WERI-Rb-1 (cell line): ENCODE data around the gene VAV3.

Experiments
- DNase-seq: peaks from one replicate; pipeline ENCODE4 v3.0.0-alpha.2; 2020
- H3K27ac ChIP-seq: fragments of 250-450 bp; sonication (Bioruptor Pico); 2 replicates; pipeline ENCODE4 v1.5.1; 2020; ENCODE audit warnings: mild to moderate bottlenecking, moderate library complexity
- H3K27me3 ChIP-seq: fragments of 250-450 bp; sonication (Bioruptor Pico); 2 replicates; pipeline ENCODE4 v1.5.1; 2021; ENCODE audit warnings: mild to moderate bottlenecking, low read depth, moderate library complexity; ENCODE audit not compliant: insufficient read depth, severe bottlenecking
- H3K36me3 ChIP-seq: fragments of 250-450 bp; sonication (Bioruptor Pico); 2 replicates; pipeline ENCODE4 v1.5.1; 2020; ENCODE audit warnings: mild to moderate bottlenecking, moderate library complexity
- H3K4me3 ChIP-seq: 2 replicates; pipeline ENCODE4 v1.5.1; 2011; ENCODE audit warnings: low read depth, mild to moderate bottlenecking, control low read depth, low read length
- H3K9me3 ChIP-seq: fragments of 250-450 bp; sonication (Bioruptor Pico); 2 replicates; pipeline ENCODE4 v1.5.1; 2021; ENCODE audit warnings: mild to moderate bottlenecking, moderate library complexity; ENCODE audit not compliant: severe bottlenecking
- CTCF ChIP-seq: IDR thresholded peaks from 2 replicates; pipeline ENCODE4 v1.5.1; 2011; ENCODE audit warnings: low read depth, mild to moderate bottlenecking, control low read depth, inconsistent platforms, low read length

Gene VAV3

GRCh38 chr1:107668762-107669161 is 296.2 kb downstream of the VAV3 start:
- H3K27ac ChIP-seq: no peak overlapping the region
- no peaks in the 10 kb centered on the region for H3K36me3 ChIP-seq
- TF ChIP-seq CTCF: no peak
- H3K4me3 ChIP-seq: no peak overlapping the region
- H3K27me3 ChIP-seq: no peaks in the 10 kb centered on the region
- no peaks in the 10 kb centered on the region for H3K9me3 ChIP-seq
- DNase-seq: no peak

- no peak for DNase-seq
- no peak for TF ChIP-seq CTCF
- Histone ChIP-seq H3K36me3 (no peaks in the 10 kb centered on the region), H3K9me3 (no peaks in the 10 kb centered on the region), H3K27me3 (no peaks in the 10 kb centered on the region), H3K27ac (no peak overlapping the region), H3K4me3 (no peak overlapping the region)
Measured at GRCh38 chr1:107666493-107666892, 298.5 kb downstream of the VAV3 start.

- Histone ChIP-seq H3K27me3 (no peaks in the 10 kb centered on the region), H3K36me3 (no peaks in the 10 kb centered on the region), H3K4me3 (no peak overlapping the region), H3K27ac (no peak overlapping the region), H3K9me3 (no peaks in the 10 kb centered on the region)
- no peak for DNase-seq
- TF ChIP-seq CTCF: no peak
Measured at GRCh38 chr1:107664982-107665925, 299.7 kb downstream of the VAV3 start.

- H3K4me3 ChIP-seq: no peak overlapping the region
- no peak overlapping the region for H3K27ac ChIP-seq
- no peak for TF ChIP-seq CTCF
- H3K36me3 ChIP-seq: no peaks in the 10 kb centered on the region
- no peaks in the 10 kb centered on the region for H3K27me3 ChIP-seq
- DNase-seq: no peak
- no peaks in the 10 kb centered on the region for H3K9me3 ChIP-seq
Measured at GRCh38 chr1:107662971-107663370, 302.0 kb downstream of the VAV3 start.

- Histone ChIP-seq H3K27me3 (no peaks in the 10 kb centered on the region), H3K9me3 (no peaks in the 10 kb centered on the region), H3K4me3 (no peak overlapping the region), H3K27ac (no peak overlapping the region), H3K36me3 (no peaks in the 10 kb centered on the region)
- no peak for DNase-seq
- TF ChIP-seq CTCF: no peak
Measured at GRCh38 chr1:107661158-107661557, 303.8 kb downstream of the VAV3 start.

GRCh38 chr1:107659961-107660360 is 305.0 kb downstream of the VAV3 start:
- H3K9me3 ChIP-seq: no peaks in the 10 kb centered on the region
- DNase-seq: no peak
- TF ChIP-seq CTCF: no peak
- H3K36me3 ChIP-seq: no peaks in the 10 kb centered on the region
- no peaks in the 10 kb centered on the region for H3K27me3 ChIP-seq
- H3K27ac ChIP-seq: no peak overlapping the region
- no peak overlapping the region for H3K4me3 ChIP-seq
